NK-92 (cell line): ENCODE data around the gene EMC8.
"Not testable (repeated sequence)": the region's sequence is repeated elsewhere in the genome, so short reads cannot be mapped to it uniquely, and the experiment has no call there.

Experiments used
- DNase-seq: peaks from one replicate; lab custom pipeline; 2025; ENCODE audit not compliant: unreplicated experiment; lab: John Stamatoyannopoulos, UW

EMC8 gene

DNA sequence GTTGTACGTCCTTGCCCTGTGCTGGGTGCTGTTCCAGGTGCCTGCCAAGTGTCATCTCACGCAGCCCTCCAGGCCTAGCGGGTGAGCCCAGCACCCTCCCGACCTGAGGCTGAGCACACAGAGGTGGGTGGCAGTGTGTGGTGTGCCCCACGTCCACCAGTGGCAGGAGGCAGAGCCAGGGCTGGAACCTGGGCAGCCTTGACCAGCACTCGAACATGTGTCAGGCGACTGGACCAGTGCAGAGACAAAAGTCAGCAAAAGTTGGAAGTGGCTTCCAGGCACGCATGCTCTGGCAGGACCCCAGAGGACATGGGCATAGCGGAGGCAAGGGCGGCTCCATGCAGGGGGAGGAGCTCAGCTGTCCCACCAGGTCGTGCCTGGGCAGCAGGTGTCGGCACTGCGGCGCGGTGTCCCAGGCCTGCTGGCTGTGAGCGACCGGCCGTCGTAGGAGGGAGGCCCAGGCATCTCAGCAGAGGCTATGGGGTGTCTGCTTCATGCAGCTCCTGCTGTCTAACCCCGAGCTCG, 35.9 kb upstream of the EMC8 start:
- DNase-seq: no peak

DNA sequence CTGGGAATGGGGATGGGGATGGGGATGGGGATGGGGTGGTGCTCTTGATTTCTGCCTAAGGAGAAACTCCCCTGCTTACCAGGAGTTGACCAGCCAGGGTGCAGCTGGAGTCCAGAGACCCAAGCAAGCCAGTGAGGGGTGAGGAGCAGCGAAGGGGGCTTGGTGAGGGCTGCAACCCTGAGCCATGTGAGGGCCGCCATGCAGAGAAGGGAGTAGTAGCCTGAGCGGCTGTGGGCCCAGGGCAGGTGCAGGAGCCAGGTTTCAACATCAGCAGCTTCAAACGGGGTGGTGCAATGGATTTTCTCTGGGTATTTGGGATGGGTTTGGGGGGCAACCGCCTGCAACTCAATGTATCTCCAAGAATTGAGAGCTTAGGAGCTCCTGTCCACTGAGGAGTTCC, 35.4 kb upstream of the EMC8 start:
- DNase-seq: no peak

DNA sequence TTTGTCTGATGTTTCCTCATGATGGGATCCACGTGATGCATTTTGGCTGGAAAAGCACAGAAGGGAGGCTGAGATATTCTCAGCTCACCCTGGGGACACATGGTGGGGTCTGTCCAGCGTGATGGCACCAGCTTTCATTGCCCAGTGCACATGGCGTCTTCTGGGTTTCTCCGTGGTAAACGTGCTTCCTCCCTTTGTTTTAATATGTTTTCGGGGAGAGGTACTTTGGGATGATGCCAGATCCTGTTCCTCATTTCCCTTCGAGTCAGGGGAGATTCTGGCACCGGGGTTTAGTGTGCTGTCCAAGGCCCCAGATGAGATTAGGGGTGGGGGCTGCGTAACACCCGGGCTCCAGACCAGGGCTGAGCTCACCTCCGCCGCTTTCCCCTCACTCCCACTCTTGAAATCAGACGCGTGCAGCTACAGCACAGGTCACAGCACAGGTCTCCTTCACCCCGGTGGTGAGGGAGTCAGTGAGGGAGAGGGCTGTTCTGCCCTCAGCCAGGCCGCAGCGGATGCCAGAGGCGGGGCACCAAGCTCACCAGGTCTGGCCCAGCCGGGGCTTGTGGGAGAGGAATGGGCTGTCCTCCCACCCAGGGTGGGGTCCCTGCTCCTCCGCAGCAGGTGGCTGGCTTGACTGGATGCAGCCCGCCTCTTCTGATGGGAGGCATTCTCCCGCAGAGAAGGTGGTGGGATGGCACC, 34.0 kb upstream of the EMC8 start:
- no peak for DNase-seq

DNA sequence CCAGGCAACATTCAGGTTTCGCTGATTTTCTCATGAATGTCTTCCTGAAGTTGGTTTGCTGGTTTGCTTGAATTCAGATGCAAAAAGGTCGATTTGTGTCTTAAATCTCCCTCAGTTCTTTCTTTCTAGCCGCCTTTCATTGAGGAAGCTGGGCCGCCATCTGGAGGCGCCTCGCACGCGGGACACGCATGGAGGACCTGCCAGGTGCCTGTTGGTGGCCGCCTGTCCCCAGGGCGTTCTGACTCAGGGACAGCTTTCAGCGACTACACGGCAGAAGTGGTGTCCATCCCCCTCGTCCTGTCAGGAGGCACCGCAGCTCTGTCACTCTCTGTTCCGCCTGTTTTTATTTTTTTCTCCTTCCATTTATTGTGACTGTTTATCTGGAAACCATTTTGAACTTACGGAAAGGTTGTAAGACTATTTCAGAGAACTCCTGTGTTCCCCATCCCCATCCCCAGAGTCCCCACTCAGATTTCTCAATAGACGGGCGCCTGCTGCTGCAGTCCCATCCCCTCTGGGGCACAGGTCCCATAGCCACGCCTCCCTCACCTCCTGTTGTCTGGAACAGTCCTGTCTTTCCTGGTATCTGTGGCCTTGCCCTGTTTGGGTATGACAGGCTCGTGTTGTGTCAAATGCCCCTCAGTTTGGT, 33.4 kb upstream of the EMC8 start:
- no peak for DNase-seq

DNA sequence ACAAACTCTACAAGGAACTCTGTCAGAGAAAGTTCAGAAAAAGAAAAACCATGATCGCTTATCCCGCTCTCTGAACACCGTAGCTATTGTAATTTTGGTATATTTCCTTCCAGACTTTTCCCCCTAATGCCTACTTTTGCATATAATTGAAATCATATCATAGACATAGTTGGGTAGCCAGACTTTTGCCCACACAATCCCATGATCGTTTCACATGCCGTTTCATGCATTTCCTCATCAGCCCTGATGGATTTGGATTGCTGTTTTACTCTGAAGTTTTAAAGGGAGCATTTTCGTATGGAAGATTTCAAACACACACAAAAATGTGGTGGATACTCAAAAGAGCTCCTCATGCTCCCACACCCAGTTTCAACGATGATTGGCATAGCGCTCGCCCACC, 31.5 kb upstream of the EMC8 start:
- no peak for DNase-seq

DNA sequence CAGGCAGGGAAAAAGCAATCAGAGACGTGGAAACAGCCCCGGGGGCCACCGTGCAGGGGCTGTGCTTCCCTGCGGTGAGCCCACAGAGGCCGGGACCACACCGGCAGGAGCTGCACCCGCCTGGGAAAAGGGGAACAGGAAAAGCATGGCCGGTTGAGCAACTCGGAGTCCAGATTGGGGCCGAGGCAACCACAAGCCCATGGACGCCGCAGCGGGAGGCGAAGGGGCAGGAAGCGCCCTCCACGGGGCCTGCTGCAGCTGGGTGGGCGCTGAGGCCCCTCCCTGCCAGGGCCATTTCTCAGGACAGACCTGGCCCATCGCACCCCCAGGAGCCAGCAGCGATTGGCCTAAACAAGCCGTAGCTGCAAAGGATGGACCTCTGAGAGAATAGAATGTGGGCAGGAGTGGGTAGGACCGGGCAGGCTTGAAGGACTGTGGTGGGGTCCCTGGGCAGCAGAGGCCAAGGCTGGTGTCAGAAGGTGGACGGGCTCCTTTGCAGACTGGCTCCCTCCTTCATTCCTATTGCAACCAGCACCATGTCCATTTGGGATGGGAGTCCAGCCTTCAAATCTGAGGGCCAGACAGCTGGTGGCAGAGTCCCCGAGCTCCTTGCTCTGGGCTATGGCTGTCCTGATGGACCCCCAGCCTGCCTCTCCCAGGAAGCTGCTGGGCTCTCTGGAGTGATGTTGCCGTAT, 30.6 kb upstream of the EMC8 start:
- no peak for DNase-seq

DNA sequence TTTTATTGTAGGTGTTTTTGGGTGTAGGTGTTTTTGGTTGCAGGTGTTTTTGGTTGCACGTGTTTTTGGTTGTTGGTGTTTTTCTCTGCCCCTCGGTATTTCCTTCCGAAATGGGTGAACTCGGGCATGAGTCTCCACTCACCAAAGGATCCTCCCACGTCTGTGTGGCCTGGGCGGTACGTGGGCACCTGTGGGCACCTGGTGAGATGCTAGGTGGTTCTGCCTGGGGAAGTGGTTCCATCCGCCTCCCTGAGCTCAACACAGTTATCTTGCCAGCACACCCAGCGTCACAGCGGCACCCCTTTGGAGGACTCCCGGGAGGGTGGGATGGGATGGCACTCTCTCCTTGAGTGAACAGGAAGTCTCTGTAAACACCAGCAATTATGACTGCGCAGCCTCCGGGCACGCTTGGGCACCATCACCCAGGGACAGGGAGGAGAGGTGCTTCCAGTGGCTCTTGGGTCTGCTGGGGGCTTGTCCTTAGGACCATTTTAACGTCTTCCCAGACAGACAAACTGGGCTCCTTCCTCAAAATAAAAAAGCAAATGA, 29.9 kb upstream of the EMC8 start:
- no peak for DNase-seq

DNA sequence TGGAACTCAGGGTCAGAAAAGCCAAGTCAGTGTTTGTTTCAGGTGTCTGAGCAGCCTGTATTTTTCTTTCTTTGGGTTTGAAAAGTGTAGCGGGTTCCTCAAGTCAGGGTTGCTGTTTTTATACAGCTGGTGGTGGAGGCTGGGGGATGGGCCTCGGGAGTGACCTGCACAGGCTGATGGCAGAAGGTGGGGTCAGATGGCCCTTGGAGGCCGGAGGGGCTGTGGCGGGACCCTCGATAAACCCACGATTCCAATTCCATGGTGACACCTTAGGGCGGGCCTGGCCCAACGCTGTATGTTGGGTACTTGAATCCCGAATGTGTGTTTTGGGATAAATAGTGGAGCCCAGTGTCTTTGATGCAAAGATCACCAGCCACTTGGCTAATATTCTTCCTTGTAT, 28.8 kb upstream of the EMC8 start:
- DNase-seq: no peak

DNA sequence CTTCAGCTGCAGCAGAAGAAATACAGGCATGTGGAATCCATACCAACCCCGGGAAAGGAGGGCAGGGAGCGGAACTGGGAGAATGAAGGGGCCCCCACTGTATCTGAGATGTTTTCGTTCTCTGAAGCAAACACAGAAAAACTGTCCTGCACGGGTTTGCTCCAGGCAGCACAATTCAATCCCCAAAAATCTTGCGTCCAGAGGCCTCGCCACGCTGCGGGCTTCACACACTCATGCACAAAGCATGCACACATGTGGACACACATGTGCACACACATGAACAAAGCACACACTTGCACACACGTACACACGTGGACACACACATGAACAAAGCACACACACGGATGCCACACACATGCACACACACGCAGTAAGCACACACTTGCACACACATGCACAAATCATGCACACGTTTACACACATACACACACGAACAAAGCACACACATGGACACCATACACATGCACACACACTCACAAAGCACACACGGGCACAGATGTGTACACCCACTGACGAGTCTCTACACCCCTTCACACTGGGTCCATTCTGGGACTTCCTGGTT, 27.4 kb upstream of the EMC8 start:
- DNase-seq: no peak

DNA sequence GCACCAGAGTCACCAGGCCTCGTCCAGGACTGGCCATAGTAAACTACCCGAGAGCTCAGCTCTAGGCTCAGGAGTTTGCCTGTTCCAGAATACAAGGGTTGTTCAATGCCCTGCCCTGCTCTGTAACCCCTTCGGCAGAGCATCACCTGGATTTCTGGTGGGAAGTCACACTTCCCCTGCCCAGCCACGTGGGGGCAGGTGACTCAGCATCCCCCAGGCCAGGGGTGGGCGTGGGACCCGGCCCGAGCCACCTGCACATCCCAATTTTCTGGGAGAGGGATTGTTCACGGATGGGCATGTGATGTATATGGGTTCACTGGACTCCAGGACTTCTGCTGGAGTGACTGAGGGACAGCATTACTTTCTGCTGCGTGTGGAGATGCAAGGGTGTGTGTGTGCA, 26.0 kb upstream of the EMC8 start:
- DNase-seq: no peak

DNA sequence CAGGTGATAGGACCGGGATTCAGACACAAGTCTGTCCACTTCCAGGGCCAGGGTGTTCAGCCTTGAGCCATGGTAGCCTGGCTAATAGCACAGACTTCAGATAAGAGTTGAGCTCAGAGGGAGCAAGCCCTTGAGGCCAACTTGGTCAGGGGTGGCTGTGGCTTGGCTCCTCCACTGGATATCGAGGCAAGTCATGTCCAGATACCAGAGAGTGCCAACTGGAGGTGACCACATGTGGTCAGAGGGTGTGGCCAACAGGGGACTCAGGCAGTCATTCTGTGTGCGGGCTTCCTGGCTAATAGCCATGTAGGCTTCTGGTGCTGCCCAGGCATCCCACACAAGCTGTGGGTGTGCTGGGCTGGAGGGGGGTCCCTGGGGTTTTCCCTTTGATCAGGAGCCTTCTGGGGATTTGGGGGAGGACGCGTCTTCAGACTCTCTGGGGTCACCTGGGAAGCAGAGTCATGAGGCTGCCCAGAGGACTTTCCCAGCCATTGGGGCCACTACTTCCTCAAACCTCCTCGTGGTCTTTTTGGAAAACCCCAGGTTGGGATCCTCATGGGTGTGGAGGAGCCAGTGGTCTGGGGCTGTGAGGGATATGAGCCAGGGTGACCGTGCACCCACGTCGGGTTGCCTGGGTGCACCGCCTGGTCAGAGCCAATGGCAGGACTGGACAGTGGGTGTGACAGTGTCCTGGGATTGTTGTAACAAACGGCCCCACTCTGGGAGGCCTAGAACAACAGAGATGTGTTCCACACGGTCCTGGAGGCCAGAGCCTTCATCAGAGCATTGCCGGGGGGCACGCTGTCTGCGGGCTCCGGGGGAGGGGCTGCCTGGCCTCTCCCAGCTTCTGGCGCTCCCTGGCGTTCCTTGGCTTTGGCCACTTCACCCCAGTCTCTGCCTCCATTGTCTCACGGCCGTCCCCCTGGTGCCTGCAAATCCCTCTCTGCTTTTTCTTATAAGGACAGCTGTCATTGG, 25.1 kb upstream of the EMC8 start:
- no peak for DNase-seq

DNA sequence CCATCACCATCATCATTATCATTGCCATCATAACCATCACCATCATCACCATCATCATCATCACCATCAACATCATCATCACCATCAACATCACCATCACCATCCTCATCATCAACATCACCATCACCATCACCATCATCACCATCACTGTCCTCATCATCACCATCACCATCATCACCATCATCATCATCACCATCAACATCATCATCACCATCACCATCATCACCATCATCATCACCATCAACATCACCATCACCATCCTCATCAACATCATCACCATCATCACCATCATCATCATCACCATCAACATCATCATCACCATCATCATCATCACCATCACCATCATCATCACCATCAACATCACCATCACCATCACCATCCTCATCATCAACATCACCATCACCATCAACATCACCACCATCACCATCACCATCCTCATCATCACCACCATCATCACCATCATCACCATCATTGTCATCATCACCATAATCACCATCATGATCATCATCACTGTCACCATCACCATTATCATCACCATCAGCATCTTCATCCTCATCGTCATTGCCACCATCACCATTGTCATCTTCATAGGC, 24.1 kb upstream of the EMC8 start:
- no peak for DNase-seq

DNA sequence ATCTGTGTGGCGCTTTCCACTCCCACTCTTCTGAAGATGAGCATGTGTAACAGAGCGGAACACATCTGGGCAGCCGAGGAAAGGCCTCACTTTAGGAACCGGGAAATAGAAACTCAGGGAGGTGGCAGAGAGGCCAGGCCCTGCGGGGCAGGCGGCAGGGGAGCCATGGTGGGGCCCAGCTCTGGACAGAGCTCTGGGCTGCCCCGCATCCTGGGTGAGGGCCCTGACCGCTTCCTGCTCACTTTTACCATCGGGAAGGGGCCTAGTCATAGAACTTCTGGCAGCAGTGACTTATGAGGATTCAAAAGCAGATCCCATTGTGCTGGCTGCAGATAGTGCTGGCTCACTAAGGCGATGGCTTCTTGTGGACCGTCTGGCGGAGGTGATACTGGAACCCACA, 22.8 kb upstream of the EMC8 start:
- DNase-seq: no peak

DNA sequence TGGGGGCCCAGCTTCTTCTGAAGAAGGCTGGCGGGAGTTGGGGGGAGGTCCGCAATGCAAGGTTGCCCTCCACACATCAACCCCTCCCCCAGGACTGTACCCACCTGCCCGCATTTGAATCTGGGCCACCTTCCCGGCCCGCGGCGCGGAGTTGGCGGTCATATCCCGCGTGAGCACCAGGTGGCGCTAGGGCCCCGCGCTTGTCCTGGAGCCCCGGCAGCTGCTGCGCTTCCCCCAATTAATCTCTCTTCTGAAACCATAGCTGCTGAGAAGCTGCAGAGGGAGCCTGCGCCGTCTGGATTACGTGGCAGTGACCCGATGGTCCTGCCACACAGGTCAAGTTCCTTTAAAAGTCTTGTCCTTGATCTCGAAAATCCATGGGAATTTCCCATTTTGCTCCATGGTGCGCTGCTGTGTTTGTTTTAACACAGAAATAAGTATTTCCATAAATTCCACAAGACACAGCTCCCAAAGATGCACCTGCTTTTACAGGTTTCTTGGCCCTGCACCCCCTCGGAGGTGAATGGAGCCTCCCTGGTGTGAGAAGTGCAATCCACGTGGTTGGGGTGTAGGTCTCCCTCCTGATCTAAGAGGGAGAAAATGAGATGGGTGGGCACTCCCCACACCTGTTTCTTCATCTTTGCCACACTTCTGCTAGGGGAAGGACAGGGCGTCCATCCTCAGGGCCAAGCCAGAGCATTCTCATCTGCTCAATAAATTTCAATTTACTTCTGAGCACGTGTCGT, 22.2 kb upstream of the EMC8 start:
- no peak for DNase-seq

DNA sequence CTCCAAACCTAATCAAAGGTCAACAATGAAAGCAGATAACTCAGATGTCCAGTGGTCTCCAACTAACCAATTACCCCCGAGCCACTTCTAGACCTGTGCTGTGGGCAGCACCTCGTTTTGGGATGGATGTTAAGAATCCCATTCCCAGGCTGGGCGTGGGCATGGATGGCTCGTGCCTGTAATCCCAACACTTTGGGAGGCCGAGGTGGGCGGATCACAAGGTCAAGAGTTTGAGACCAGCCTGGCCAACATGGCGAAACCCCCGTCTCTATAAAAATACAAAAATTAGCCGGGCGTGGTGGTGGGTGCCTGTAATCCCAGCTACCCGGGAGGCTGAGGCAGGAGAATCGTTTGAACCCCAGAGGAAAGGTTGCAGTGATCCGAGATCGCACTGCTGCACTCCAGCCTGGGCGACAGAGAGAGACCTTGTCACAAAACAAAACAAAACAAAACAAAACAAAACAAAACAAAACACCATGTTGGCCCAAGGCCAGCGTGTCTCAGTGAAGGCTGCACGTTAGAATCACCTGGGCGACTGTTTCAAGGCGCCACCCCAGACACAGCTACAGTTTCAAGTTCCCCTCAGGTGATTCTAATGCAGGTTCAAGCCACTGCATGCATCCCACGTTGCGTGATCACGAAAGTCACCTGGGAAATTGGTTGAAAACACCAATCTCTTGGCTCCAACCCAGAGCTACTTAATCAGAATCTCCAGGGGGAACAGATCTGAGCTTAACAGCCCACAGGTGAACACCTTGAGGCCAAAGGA, 21.4 kb upstream of the EMC8 start:
- DNase-seq: no peak

DNA sequence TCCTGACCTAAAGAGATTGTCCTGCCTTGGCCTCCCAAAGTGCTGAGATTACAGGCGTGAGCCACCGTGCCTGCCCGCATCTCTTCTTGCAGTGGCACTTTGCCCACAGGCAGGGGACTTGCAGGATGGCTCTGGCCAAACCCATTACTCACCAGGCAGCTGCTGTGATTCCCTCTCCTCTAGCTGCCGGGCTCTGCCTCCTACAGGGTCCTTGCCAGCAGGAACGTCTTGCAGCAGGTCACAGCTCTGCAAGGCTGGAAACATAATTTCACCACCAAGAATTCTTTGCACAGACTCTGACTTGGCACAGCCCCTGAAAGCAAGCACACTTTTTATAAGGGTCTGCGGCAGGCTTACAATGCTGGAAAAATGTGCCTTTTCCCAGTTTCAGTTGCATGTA, 20.4 kb upstream of the EMC8 start:
- DNase-seq: no peak

DNA sequence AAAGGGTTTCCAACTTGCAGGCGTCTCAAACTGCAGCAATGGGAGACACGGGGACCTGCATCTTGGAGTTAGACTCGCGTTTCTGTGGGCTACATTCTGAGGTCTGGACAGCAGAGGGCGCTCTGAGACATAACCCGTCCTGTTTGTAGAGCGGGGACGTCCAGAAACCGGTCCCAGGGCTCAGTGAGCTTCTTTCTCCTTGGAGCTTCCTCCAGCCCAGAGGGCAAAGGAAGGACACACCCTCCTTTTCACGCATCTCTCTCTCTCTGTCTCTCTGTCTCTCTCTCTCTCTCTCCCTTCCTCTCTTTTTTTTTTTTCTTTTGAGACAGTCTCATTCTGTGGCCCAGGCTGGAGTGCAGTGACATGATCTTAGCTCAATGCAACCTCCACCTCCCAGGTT, 19.9 kb upstream of the EMC8 start:
- DNase-seq: no peak

DNA sequence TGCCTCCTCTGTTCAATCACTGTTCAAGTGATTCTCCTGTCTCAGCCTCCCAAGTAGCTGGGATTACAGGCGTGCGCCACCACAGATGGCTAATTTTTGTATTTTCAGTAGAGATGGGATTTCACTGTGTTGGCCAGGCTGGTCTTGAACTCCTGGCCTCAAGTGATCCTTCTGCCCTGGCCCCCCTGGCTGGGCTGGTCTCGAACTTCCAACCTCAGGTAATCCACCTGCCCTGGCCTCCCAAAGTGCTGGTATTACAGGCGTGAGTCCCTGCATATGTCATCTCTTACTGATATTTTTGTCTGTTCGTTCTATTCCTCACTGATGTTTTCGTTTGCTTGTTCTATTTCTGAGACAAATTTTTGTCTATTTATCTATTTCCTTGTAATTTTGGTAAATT, 17.9 kb upstream of the EMC8 start:
- not testable (repeated sequence) for DNase-seq

DNA sequence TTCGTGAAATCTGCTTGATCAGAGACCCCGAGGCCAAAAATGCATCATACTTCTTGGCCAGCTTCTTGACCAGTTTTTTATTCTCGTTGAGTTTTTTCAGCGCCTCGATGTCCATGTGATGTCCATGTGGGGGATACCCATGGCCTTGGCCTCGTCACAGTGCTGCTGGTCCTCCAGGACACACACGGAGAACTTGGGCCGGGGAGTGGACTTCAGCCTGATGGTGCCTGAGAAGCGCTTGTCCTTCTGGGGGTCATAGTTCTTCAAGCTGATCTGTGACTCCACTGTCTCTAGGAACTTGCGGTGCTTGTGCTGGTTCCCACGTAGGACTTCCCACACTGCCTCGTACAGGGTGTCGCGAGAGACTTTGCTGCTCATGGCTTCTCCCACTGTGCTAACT, 16.8 kb upstream of the EMC8 start:
- DNase-seq: no peak
